ENCODE data around the gene ANKRD55.
"Not testable (repeated sequence)": the region's sequence is repeated elsewhere in the genome, so short reads cannot be mapped to it uniquely, and the experiment has no call there.

The ANKRD55 gene

GRCh38 chr5:56206126-56206910 is 26.8 kb downstream of the ANKRD55 start:
- H3K4me3 ChIP-seq (ENCODE audit: low read depth in 1 of 2, low read length in 2 of 2): no peak overlapping the region
- H3K27ac ChIP-seq (ENCODE audit: low read length): no peak overlapping the region
- no peaks in the 10 kb centered on the region for H3K4me1 ChIP-seq (ENCODE audit: control insufficient read depth in 1 of 2, insufficient read depth in 2 of 2, low read length in 2 of 2)
- H3K36me3 ChIP-seq (ENCODE audit: control insufficient read depth in 1 of 2, insufficient read depth in 2 of 2, low read length in 2 of 2): no peaks in the 10 kb centered on the region
- H3K9me3 ChIP-seq (ENCODE audit: control insufficient read depth in 1 of 2, low read length in 2 of 2): no peaks in the 10 kb centered on the region
- H3K27me3 ChIP-seq (ENCODE audit: low read depth, low read length): no peaks in the 10 kb centered on the region

DNA sequence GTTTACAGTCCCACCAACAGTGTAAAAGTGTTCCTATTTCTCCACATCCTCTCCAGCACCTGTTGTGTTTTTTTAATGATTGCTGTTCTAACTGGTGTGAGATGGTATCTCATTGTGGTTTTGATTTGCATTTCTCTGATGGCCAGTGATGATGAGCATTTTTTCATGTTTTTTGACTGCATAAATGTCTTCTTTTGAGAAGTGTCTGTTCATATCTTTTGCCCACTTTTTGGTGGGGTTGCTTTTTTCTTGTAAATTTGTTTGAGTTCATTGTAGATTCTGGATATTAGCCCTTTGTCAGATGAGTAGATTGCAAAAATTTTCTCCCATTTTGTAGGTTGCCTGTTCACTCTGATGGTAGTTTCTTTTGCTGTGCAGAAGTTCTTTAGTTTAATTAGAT is 29.2 kb downstream of the ANKRD55 start:
- H3K9me3 ChIP-seq (ENCODE audit: control insufficient read depth in 1 of 2, low read length in 2 of 2); H3K27ac ChIP-seq (ENCODE audit: low read length); H3K4me3 ChIP-seq (ENCODE audit: low read depth in 1 of 2, low read length in 2 of 2); H3K36me3 ChIP-seq (ENCODE audit: control insufficient read depth in 1 of 2, insufficient read depth in 2 of 2, low read length in 2 of 2); H3K4me1 ChIP-seq (ENCODE audit: control insufficient read depth in 1 of 2, insufficient read depth in 2 of 2, low read length in 2 of 2); H3K27me3 ChIP-seq (ENCODE audit: low read depth, low read length): not testable (repeated sequence)

DNA sequence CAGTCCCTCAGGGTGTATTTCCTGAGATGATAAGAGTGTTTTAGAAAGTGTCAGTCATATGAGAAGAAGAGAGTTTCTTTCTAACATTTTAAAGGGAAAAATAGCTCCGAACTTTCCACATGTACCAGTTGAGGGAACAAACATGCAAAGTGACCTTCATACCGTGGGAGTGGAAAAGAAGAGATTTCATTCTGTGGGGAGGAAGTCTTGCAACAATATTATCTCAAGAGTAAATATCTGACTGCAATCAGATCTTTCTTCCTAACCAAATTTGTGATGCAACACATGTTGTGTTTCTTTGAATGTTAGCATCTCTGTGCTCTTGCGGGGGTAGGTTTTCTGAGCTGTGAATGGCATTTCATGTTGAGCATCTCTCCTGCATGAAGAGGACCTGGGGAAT is 30.6 kb downstream of the ANKRD55 start:
- Histone ChIP-seq H3K27me3 (ENCODE audit: low read depth, low read length) (no peaks in the 10 kb centered on the region), H3K27ac (ENCODE audit: low read length) (no peak overlapping the region), H3K9me3 (ENCODE audit: control insufficient read depth in 1 of 2, low read length in 2 of 2) (no peaks in the 10 kb centered on the region), H3K4me3 (ENCODE audit: low read depth in 1 of 2, low read length in 2 of 2) (no peak overlapping the region), H3K36me3 (ENCODE audit: control insufficient read depth in 1 of 2, insufficient read depth in 2 of 2, low read length in 2 of 2) (no peaks in the 10 kb centered on the region), H3K4me1 (ENCODE audit: control insufficient read depth in 1 of 2, insufficient read depth in 2 of 2, low read length in 2 of 2) (no peaks in the 10 kb centered on the region)

DNA sequence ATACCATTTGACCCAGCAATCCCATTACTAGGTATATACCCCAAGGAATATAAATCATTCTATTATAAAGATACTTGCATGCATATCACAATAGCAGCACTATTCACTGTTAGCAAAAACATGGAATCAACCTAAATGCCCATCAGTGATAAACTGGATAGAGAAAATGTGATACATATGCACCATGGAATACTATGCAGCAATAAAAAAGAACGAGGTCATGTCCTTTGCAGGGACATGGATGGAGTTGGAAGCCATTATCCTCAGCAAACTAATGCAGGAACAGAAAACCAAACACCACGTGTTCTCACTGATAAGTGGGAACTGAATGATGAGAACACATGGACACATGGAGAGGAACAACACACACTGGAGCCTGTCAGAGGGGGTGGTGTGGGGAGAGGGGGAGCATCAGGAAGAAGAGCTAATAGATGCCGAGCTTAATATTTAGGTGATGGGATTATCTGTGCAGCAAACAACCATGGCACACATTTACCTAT is 31.3 kb downstream of the ANKRD55 start:
- H3K27me3 ChIP-seq (ENCODE audit: low read depth, low read length); H3K4me1 ChIP-seq (ENCODE audit: control insufficient read depth in 1 of 2, insufficient read depth in 2 of 2, low read length in 2 of 2); H3K9me3 ChIP-seq (ENCODE audit: control insufficient read depth in 1 of 2, low read length in 2 of 2); H3K4me3 ChIP-seq (ENCODE audit: low read depth in 1 of 2, low read length in 2 of 2); H3K27ac ChIP-seq (ENCODE audit: low read length); H3K36me3 ChIP-seq (ENCODE audit: control insufficient read depth in 1 of 2, insufficient read depth in 2 of 2, low read length in 2 of 2): not testable (repeated sequence)

GRCh38 chr5:56200971-56201666 is 32.0 kb downstream of the ANKRD55 start:
- H3K36me3 ChIP-seq (ENCODE audit: control insufficient read depth in 1 of 2, insufficient read depth in 2 of 2, low read length in 2 of 2): no peaks in the 10 kb centered on the region
- H3K9me3 ChIP-seq (ENCODE audit: control insufficient read depth in 1 of 2, low read length in 2 of 2): no peaks in the 10 kb centered on the region

GRCh38 chr5:56195016-56195415 is 38.1 kb downstream of the ANKRD55 start:
- Histone ChIP-seq H3K27ac (ENCODE audit: low read length) (no peak overlapping the region), H3K27me3 (ENCODE audit: low read depth, low read length) (no peaks in the 10 kb centered on the region), H3K4me1 (ENCODE audit: control insufficient read depth in 1 of 2, insufficient read depth in 2 of 2, low read length in 2 of 2) (no peaks in the 10 kb centered on the region), H3K36me3 (ENCODE audit: control insufficient read depth in 1 of 2, insufficient read depth in 2 of 2, low read length in 2 of 2) (no peaks in the 10 kb centered on the region), H3K9me3 (ENCODE audit: control insufficient read depth in 1 of 2, low read length in 2 of 2) (no peaks in the 10 kb centered on the region), H3K4me3 (ENCODE audit: low read depth in 1 of 2, low read length in 2 of 2) (no peak overlapping the region)

More at GRCh38 chr5:56200971-56201666, 32.0 kb downstream of the ANKRD55 start:
- Histone ChIP-seq H3K27me3 (ENCODE audit: low read depth, low read length) (no peaks in the 10 kb centered on the region), H3K4me1 (ENCODE audit: control insufficient read depth in 1 of 2, insufficient read depth in 2 of 2, low read length in 2 of 2) (no peaks in the 10 kb centered on the region), H3K27ac (ENCODE audit: low read length) (no peak overlapping the region), H3K4me3 (ENCODE audit: low read depth in 1 of 2, low read length in 2 of 2) (no peak overlapping the region)

DNA sequence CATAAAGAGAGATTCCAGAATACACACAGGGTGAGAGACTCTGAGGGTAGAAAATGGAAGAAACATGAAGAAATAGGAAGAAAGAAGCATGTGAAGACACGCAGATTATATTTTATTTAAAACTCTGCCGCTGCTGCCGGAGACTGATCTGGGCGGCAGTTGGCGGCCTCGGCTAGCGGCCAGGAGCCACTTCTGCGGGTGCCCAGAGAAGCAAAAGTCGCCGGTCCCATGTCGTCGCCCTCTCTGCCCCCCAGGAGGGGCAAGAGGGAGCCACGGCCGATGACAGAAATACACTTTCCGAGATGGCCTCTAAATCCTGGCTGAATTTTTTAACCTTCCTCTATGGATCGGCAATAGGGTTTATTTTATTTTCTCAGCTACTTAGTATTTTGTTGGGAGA is 40.9 kb downstream of the ANKRD55 start:
- H3K27ac ChIP-seq (ENCODE audit: low read length): no peak overlapping the region
- H3K27me3 ChIP-seq (ENCODE audit: low read depth, low read length): no peaks in the 10 kb centered on the region
- no peaks in the 10 kb centered on the region for H3K9me3 ChIP-seq (ENCODE audit: control insufficient read depth in 1 of 2, low read length in 2 of 2)
- no peak overlapping the region for H3K4me3 ChIP-seq (ENCODE audit: low read depth in 1 of 2, low read length in 2 of 2)
- no peaks in the 10 kb centered on the region for H3K36me3 ChIP-seq (ENCODE audit: control insufficient read depth in 1 of 2, insufficient read depth in 2 of 2, low read length in 2 of 2)
- no peaks in the 10 kb centered on the region for H3K4me1 ChIP-seq (ENCODE audit: control insufficient read depth in 1 of 2, insufficient read depth in 2 of 2, low read length in 2 of 2)

DNA sequence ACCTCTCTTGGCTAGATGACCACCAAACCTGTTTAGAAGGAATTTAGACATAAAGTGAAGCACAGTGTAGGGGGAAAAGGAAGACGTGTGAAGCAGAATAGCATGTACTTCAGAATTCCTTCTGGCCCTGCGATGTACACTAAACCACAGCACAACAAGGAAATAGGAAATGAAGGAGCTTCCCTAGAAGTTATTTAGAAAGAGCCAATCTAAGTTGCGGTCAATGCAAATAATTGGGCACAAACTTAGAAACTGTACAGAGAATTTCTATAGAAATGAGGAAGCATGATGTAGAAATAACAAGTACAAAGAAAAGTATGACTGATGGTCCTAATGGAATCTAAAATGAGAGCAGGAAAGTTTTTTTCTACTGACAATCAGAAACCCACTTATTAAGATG is 41.5 kb downstream of the ANKRD55 start:
- Histone ChIP-seq H3K9me3 (ENCODE audit: control insufficient read depth in 1 of 2, low read length in 2 of 2) (no peaks in the 10 kb centered on the region), H3K36me3 (ENCODE audit: control insufficient read depth in 1 of 2, insufficient read depth in 2 of 2, low read length in 2 of 2) (no peaks in the 10 kb centered on the region), H3K27me3 (ENCODE audit: low read depth, low read length) (no peaks in the 10 kb centered on the region), H3K4me1 (ENCODE audit: control insufficient read depth in 1 of 2, insufficient read depth in 2 of 2, low read length in 2 of 2) (no peaks in the 10 kb centered on the region), H3K27ac (ENCODE audit: low read length) (no peak overlapping the region), H3K4me3 (ENCODE audit: low read depth in 1 of 2, low read length in 2 of 2) (no peak overlapping the region)

- H3K4me3 ChIP-seq (ENCODE audit: low read depth in 1 of 2, low read length in 2 of 2): no peak overlapping the region
- no peaks in the 10 kb centered on the region for H3K27me3 ChIP-seq (ENCODE audit: low read depth, low read length)
- H3K9me3 ChIP-seq (ENCODE audit: control insufficient read depth in 1 of 2, low read length in 2 of 2): no peaks in the 10 kb centered on the region
- H3K36me3 ChIP-seq (ENCODE audit: control insufficient read depth in 1 of 2, insufficient read depth in 2 of 2, low read length in 2 of 2): no peaks in the 10 kb centered on the region
- no peaks in the 10 kb centered on the region for H3K4me1 ChIP-seq (ENCODE audit: control insufficient read depth in 1 of 2, insufficient read depth in 2 of 2, low read length in 2 of 2)
- no peak overlapping the region for H3K27ac ChIP-seq (ENCODE audit: low read length)
These were observed 42.6 kb downstream of the ANKRD55 start for GRCh38 chr5:56190497-56190896.

DNA sequence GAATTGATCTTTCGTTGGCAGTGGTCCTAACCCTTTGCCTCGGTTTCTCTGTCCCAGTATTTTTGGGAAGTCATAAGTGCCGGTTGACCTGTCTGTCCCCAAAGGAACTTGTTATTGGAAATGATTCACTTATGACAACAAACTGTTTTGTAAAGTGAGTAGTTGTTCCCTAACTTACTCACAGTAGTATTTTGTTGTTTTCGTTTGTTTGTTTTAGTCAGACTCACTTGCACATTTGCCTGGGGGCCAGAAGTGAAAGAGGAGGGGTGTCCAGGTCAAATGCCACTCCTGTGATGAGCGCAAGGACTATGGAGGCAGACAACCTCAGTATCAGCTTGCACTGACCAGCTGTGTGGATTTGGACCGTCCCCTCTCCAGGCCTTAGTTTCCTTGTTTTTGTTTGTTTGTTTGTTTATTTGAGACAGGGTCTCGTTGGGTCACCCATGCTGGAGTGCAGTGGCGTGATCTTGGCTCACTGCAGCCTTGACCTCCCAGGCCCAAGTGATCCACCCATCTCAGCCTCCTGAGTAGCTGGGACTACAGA is 47.3 kb downstream of the ANKRD55 start:
- no peak overlapping the region for H3K27ac ChIP-seq (ENCODE audit: low read length)
- H3K4me1 ChIP-seq (ENCODE audit: control insufficient read depth in 1 of 2, insufficient read depth in 2 of 2, low read length in 2 of 2): no peaks in the 10 kb centered on the region
- H3K36me3 ChIP-seq (ENCODE audit: control insufficient read depth in 1 of 2, insufficient read depth in 2 of 2, low read length in 2 of 2): no peaks in the 10 kb centered on the region
- no peaks in the 10 kb centered on the region for H3K27me3 ChIP-seq (ENCODE audit: low read depth, low read length)
- no peak overlapping the region for H3K4me3 ChIP-seq (ENCODE audit: low read depth in 1 of 2, low read length in 2 of 2)
- H3K9me3 ChIP-seq (ENCODE audit: control insufficient read depth in 1 of 2, low read length in 2 of 2): no peaks in the 10 kb centered on the region

GRCh38 chr5:56183506-56183905 is 49.6 kb downstream of the ANKRD55 start:
- Histone ChIP-seq H3K27me3 (ENCODE audit: low read depth, low read length) (no peaks in the 10 kb centered on the region), H3K4me1 (ENCODE audit: control insufficient read depth in 1 of 2, insufficient read depth in 2 of 2, low read length in 2 of 2) (no peaks in the 10 kb centered on the region), H3K4me3 (ENCODE audit: low read depth in 1 of 2, low read length in 2 of 2) (no peak overlapping the region), H3K36me3 (ENCODE audit: control insufficient read depth in 1 of 2, insufficient read depth in 2 of 2, low read length in 2 of 2) (no peaks in the 10 kb centered on the region), H3K27ac (ENCODE audit: low read length) (no peak overlapping the region), H3K9me3 (ENCODE audit: control insufficient read depth in 1 of 2, low read length in 2 of 2) (no peaks in the 10 kb centered on the region)

Data from muscle layer of duodenum (tissue), 2 donors.